Measurements from ENCODE around the gene MAP3K15.
A peak's percentile ranks its signal among the peaks of the same experiment; 100 is the strongest.

Gene MAP3K15

DNA sequence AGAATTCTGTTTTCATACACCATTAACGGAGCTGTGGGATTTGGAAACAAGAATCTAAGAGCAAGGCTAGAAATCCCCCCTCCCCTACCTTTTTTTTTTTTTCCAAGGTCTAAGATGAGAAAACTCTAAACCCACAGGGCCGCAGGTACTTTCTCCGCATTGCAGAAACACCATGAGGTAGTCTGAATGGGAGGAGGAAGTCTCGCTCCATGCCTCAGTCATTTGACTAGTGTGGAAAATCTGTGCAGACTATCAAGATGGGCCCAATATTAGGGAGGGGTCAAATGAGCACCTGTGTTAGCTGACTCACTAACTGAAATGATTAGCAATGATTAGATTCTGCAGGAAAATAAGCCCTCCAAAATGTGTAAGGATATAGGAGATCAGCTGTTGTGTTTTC, 40.9 kb upstream of the MAP3K15 start:
- DNase-seq (ENCODE audit: low read depth), result no peak
- no peak overlapping the region for H3K4me3 ChIP-seq (ENCODE audit: low read depth, low read length)
- TF ChIP-seq, protein P1, sequence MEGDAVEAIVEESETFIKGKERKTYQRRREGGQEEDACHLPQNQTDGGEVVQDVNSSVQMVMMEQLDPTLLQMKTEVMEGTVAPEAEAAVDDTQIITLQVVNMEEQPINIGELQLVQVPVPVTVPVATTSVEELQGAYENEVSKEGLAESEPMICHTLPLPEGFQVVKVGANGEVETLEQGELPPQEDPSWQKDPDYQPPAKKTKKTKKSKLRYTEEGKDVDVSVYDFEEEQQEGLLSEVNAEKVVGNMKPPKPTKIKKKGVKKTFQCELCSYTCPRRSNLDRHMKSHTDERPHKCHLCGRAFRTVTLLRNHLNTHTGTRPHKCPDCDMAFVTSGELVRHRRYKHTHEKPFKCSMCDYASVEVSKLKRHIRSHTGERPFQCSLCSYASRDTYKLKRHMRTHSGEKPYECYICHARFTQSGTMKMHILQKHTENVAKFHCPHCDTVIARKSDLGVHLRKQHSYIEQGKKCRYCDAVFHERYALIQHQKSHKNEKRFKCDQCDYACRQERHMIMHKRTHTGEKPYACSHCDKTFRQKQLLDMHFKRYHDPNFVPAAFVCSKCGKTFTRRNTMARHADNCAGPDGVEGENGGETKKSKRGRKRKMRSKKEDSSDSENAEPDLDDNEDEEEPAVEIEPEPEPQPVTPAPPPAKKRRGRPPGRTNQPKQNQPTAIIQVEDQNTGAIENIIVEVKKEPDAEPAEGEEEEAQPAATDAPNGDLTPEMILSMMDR (conservative IDR thresholded peaks at IDR 0.05; ENCODE audit: low read depth, low read length), result no peak

DNA sequence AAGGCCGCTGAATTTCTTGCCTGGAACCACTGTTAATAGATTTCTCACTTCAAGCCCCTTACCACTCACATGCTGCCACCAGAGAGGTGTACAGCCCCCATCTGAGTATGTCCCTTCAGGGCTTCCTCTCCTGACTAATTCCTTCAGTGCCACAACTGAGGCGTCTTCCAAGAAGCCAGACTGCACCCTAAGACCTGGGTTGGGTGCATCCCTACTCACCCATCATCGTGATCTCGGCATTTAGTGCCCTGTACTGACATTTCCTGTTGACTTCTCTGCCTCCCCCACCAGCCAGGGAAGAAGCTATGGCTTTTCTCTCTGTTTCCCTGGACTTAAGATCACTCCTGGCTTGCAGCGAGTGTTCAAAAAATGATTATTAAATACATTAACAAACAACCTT, 40.4 kb upstream of the MAP3K15 start:
- no peak overlapping the region for H3K4me3 ChIP-seq (ENCODE audit: low read depth, low read length)
- TF ChIP-seq, protein P1 (conservative IDR thresholded peaks at IDR 0.05; ENCODE audit: low read depth, low read length), result no peak
- DNase-seq (ENCODE audit: low read depth), result no peak

DNA sequence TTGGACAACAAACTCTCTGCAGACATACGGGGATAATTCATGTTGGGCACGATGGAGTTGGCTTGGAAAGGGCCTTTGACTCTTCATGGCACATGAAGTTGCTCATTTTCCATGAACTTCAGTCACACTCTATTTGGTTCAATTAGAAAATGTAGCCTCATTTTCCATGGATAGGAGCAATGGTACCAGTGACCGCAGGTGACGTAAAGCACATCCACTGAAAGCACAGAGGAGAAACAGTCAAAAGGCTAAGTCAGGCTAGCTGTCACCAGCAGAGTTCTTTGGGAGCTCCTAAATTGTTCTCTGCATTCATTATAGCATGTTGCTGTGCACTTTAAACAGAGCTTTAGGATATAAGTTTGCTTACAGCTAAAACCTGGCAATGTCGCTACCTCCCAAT, 39.9 kb upstream of the MAP3K15 start:
- DNase-seq (ENCODE audit: low read depth), result no peak
- TF ChIP-seq, protein P1 (conservative IDR thresholded peaks at IDR 0.05; ENCODE audit: low read depth, low read length), result no peak
- H3K4me3 ChIP-seq (ENCODE audit: low read depth, low read length), result no peak overlapping the region

DNA sequence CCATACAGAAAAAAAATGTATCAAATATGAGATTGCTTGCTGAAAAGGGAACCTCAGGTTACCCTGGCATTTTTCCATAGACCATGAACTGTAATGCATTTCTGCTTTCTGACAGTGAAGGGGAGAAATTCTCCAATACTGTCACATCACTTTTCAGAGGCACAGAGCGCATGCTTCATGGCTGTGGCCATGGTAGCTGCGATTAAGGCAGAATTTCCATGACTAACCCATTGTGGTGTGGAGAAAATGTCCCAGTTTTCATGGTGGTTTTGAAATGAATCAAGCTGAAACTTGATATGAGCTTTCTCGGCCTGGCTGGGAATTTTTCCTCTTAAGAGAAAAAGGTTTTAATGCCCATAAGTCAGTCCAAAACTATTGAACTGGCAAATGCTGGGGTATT, 39.5 kb upstream of the MAP3K15 start:
- TF ChIP-seq, protein P1 (conservative IDR thresholded peaks at IDR 0.05; ENCODE audit: low read depth, low read length), result no peak
- DNase-seq (ENCODE audit: low read depth), result peak; percentile 79

DNA sequence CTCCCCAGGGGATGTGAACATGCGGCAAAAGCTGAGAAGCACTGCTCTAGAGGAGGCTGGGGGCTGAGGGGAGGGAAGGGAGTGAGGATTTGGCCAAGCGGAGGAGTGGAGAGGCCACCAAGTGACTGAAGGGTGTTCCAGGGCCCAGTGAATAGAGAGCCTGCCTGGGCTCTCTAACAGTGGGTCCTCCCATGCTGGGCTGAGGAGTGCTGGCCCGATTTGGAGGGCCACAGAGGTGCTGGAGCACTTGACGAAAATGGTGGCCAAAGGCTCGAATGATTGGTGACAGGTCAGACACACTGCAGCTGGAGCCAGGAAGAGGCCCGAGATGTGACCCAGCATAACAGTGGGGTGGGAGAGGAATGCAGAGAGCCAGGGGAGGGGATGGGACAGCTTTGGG, 37.5 kb upstream of the MAP3K15 start:
- TF ChIP-seq, protein P1 (conservative IDR thresholded peaks at IDR 0.05; ENCODE audit: low read depth, low read length), result no peak
- no peak overlapping the region for H3K4me3 ChIP-seq (ENCODE audit: low read depth, low read length)
- no peak for DNase-seq (ENCODE audit: low read depth)

More for the DNA sequence above, 39.5 kb upstream of the MAP3K15 start:
- no peak overlapping the region for H3K4me3 ChIP-seq (ENCODE audit: low read depth, low read length)

DNA sequence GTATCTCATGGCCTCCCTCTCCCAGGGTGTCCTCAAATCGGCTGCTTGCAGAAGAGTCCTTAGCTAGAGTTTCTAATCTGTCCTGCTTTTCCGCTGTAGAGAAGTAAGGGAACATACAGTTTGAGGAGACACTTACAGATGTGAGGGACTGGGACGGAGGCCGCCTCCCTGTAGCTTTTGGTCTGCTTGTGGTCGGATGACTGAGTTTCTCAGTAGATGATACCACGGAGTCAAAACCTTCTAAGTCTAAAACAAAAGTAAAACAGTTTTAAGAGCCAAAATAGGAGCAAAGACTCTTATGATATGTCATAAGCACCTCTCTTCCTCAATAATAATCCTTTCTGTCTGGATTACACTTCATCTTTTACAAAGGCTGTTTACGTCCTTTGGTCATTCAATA, 34.5 kb upstream of the MAP3K15 start:
- DNase-seq (ENCODE audit: low read depth), result no peak
- H3K4me3 ChIP-seq (ENCODE audit: low read depth, low read length), result no peak overlapping the region
- TF ChIP-seq, protein P1 (conservative IDR thresholded peaks at IDR 0.05; ENCODE audit: low read depth, low read length), result no peak

DNA sequence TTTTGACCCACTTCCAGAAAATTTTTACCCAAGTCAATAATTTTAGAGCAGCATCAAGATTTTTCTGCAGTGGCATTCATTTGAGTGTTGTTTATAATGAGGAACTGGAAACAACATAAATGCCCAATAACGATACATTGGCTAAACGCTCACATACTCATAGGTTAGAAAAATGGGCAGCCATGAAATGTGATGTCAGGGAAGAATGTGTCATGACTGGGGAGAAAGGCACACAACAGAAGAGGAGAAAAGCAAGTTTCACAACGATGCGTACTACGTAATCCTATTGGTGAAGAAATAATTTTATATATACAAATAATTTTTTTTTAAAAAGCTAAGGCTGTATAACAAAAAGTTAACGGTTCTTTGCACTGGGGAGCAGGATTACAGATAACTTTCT, 33.6 kb upstream of the MAP3K15 start:
- TF ChIP-seq, protein P1 (conservative IDR thresholded peaks at IDR 0.05; ENCODE audit: low read depth, low read length), result no peak

More for the DNA sequence above, 33.6 kb upstream of the MAP3K15 start:
- H3K4me3 ChIP-seq (ENCODE audit: low read depth, low read length), result no peak overlapping the region
- DNase-seq (ENCODE audit: low read depth), result no peak

Measured in choroid plexus epithelial cell (primary cell).